Amygdala (tissue), 56 donors: ENCODE measurements around the gene RPS26.
A peak's percentile ranks its signal among the peaks of the same experiment; 100 is the strongest.
"Not testable (repeated sequence)": the region's sequence is repeated elsewhere in the genome, so short reads cannot be mapped to it uniquely, and the experiment has no call there.

Experiments used
- DNase-seq, 56 donors: peaks; one replicate each; lab custom pipeline; 2025; lab: John Stamatoyannopoulos, UW

The RPS26 gene

GRCh38 chr12:56041552-56042429 lies at the start of gene RPS26:
TSS of gene RPS26 (plus strand) at chr12:56041918. CDS start at chr12:56042167, 249 bp downstream.
- DNase-seq = peak; percentile 72 to 97 (median 91)

- no peak for DNase-seq
Observed at GRCh38 chr12:55993230-55993853, 48.4 kb upstream of the RPS26 start.

DNA sequence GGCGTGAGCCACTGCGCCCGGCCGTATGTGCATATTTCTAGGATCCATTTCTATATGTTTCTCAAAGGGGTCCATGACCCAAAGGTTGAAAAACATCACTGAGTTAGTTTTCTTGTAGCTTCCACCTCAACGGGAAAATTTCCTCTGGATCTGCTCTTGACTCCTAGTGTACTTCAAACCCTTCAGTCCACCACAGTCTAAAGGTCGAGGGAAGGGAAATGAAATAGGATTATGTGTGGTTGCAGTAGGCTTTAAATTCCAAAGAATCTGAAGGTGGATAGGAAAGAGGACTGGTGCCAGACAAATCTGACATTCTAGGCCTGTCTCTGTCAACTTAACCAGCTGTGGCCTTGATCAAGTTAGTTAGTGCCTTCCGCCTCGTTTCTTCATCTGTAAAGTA lies 46.4 kb upstream of the RPS26 start:
- no peak for DNase-seq

DNA sequence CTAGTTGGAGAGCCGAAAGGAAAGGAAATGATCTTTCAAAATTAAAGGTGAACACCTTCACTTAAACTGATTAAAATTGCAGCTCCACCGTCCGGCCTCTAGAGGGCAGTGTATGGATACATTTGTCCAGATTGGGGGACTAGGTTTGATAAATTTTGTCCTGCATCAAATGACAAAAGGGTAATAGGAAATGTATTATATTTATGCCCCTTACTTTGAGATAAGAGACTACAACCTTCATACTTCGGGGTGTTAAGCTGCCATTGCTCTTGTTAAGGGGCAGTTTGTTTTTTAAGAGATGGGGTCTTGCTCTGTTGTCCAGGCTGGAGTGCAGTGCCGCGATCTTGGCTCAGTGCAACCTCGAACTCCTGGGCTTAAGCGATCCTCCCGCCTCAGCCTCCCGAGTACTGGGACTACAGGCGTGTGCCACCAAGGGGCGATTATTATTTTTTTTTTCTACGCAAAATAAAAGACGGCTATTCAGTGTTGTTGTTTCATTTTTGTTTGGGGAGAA lies 45.5 kb upstream of the RPS26 start:
- DNase-seq = peak in 37 of 56 donors; percentile 2 to 60 (median 20)

GRCh38 chr12:55996715-55997534 lies 44.8 kb upstream of the RPS26 start, which contains the start of gene SUOX:
TSS of gene SUOX (plus strand) at chr12:55997276. CDS start at chr12:56002222, 4,946 bp downstream.
- DNase-seq = peak; percentile 37 to 99 (median 95)

- peak in 3 of 56 donors; percentile 26 to 37 (median 33) for DNase-seq
Observed at GRCh38 chr12:55997535-55997859, 44.2 kb upstream of the RPS26 start.

DNA sequence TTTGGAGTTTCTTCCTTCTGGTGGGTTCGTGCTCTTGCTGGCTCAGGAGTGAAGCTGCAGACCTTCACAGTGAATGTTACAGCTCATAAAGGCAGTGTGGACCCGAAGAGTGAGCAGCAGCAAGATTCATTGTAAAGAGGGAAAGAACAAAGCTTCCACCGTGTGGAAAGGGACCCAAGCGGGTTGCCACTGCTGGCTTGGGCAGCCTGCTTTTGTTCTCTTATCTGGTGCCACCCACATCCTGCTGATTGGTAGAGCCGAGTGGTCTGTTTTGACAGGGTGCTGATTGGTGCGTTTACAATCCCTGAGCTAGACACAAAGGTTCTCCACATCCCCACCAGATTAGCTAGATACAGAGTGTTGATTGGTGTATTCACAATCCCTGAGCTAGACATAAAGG lies 42.2 kb upstream of the RPS26 start:
- DNase-seq = not testable (repeated sequence)

- not testable (repeated sequence) for DNase-seq
Observed at GRCh38 chr12:55999999-56000540, 41.6 kb upstream of the RPS26 start.

DNA sequence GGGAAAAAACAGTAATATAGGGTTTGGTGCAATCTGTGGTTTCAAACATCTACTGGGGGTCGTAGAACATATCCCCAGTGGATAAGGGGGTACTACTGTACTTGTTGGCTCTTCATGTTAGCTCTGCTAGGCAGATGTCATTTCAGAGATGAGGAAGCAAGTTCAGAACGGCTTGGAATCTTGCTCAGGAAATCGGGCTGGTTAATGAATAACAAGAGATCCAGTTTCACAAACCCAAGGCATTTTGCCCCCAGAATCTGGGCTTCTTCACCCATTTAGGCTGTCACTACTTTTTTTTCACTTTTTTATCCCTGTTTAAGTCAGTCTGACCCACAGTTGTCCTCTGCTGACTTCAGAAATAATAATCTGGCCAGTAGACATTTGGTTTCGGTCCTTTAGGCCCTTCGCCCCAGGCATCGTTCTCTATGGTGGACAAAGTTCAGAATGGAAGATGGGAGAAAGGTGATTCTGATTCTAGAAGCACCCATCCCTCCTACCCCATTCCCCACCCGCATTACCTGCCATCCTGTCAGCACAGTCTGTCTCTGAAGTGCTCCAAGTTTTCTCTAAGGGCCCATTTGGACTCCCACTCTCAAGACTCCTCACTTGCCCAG lies 40.1 kb upstream of the RPS26 start:
- DNase-seq = no peak

DNA sequence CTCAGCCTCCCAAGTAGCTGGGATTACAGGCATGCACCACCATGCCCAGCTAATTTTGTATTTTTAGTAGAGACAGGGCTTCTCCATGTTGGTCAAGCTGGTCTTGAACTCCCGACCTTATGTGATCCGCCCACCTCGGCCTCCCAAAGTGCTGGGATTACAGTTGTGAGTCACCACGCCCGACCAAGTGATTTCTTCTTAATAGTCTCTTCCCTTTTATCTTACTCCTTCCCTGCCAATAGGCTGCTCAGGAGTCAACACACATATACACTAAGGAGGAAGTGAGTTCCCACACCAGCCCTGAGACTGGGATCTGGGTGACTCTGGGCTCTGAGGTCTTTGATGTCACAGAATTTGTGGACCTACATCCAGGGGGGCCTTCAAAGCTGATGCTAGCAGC lies 38.3 kb upstream of the RPS26 start:
- DNase-seq = not testable (repeated sequence)

DNA sequence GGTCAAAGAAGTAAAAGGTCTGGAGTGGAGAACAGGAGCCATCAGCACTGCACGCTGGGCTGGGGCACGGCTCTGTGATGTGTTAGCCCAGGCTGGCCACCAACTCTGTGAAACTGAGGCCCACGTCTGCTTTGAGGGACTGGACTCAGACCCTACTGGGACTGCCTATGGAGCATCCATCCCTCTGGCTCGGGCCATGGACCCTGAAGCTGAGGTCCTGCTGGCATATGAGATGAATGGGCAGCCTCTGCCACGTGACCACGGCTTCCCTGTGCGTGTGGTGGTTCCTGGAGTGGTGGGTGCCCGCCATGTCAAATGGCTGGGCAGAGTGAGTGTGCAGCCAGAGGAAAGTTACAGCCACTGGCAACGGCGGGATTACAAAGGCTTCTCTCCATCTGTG lies 37.5 kb upstream of the RPS26 start:
- DNase-seq = no peak

- DNase-seq = peak in 35 of 56 donors; percentile 11 to 75 (median 48)
Observed at GRCh38 chr12:56007564-56008559, 33.9 kb upstream of the RPS26 start.

DNA sequence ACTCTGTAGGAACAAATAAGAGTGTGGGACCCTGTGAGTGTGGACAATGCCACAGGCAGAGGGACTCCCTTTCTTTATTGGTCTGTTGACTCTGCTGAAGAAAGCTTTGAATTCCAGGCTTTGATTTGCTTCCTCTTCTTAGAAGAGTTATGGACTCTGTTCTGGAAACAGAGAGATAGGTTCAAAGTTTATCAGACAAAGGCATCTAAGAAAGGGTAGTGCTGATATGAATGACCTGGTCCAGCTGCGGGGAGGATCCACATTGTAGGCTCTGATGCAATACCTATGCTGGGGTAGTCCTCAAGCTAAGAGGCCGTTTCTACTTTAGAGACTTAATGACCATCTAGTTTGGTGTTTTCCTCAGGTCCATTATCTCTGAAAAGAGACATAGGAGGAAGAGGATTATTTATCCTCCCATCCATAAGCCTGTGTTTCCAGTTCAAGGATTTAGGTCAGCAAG lies 31.6 kb upstream of the RPS26 start:
- no peak for DNase-seq

DNA sequence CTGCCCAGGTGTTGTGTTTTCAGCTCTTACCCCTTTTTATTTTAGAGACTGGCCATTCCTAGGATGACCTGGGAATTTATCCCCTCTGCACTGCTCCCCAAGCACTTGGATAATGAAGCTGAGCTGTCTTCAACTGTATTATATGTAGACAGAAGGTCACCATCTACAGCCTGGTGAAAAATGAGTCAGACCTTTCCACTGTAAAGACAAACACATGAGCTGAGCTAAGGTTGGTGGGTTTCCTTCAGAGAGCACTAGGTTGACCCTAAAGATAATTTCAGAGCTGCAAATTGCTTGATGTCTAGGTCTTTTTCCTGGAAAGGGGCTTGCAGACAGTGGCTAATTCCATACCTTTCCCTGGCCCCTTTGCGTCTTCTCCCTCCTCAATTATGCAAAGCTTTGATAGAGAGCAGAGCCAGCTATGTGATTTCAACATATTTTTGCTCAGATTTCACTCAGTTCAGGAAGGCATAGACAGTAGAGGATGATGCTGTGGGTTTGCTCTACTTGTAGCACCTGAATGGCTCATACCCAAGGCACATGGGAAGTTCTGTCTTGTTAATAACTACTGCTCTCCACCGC lies 30.1 kb upstream of the RPS26 start:
- DNase-seq = no peak

- peak in 4 of 56 donors; percentile 3 to 31 (median 8) for DNase-seq
Observed at GRCh38 chr12:56013482-56013881, 28.2 kb upstream of the RPS26 start.

DNA sequence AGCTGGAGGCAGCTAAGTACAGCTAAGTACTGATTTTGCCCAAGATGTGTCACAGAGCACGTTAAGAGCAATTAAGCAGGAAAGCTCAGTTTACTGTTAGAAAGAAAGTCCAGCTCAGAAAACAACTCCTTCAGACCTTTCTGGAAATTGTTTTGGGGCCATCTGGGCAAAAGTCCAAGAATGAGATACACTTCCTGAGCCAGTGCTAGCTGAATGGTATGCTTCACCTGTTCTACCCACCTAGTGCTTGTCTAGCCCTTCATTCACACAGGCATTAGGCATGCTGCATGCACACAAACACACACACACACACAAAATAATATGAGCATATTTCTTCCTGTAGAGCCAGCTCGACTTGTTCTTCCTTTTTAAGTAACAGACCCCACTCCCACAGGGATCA lies 27.5 kb upstream of the RPS26 start:
- DNase-seq = no peak

DNA sequence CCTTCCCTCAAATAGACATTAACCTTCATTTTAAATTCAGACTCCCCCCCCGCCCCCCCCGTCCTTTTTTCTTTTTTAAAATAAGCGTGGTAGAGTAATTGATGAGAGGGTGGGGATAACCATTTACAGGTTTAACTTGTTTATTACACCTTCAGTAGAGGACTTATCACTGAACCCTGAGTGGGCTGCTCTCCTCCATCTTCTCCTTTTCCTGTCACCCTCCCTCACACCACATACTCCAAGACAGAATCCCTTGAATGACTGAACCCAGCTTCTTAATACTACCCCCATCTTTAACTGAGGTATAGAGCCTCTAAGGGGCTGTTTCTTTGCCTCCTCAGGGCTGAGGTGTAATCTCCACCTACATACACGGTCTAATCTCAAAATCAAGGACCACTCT lies 24.5 kb upstream of the RPS26 start:
- DNase-seq = no peak

- DNase-seq = no peak
Observed at GRCh38 chr12:56018356-56018755, 23.4 kb upstream of the RPS26 start.
